ACHN (cell line): ENCODE results near the gene GATD1.

Source experiments
- DNase-seq: peaks from one replicate; pipeline ENCODE4 v3.0.0-alpha.2; 2015
- in situ Hi-C: cut with HindIII; loops from 2 replicates; pipeline ENCODE4 v1.10.0; 2017; ENCODE audit warnings: low sequenced_read_pairs, low pct_ligation_motif_present, low pct_unique_long_range_greater_than_20kb

Gene GATD1

GRCh38 chr11:798093-798713 lies 20.9 kb upstream of the GATD1 start, which contains the start of gene SLC25A22:
TSS of gene SLC25A22 (minus strand) at chr11:798281. CDS start at chr11:795006, 3,275 bp downstream.
- peak; percentile 76 for DNase-seq
- in situ Hi-C loops, result no loop called here

DNA sequence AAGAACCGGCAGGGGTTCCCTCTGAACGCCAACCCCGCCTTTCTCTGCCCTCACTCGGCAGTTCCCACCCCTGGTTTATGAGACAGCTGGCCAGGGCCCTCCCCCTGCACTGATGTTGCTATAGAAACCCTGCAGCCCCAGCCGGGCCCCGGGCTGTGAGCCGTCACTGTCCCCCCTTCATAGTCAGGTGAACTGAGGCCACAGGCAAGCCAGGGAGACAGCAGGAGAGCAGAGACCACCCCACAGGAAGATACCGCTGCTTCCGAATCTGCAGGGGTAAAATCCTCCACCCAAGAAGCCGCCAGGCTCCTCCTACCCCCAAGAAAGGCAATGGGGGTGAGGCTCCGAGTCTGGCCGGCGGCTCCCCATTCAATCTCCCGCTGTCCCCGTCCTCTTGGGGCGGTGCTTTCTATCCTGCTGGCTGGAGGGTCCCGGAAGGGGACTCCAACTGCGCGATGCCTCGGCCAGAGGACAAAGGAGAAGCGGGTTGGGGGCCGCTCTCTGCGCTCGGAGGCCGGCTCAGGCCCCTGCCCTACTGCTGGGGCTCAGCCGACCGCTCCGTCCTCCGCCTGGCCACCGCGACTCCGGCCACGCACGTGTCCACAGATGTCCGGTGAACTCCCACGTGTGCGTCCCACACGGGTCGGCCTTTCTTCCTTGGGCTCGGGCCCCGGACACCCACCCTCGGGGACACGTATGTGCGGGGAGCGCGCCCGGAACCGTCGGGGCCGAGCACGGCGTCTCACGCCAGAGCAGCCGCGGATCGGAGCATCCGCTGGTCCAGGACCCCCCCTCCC lies 20.2 kb upstream of the GATD1 start:
- in situ Hi-C loops, result no loop called here

DNA sequence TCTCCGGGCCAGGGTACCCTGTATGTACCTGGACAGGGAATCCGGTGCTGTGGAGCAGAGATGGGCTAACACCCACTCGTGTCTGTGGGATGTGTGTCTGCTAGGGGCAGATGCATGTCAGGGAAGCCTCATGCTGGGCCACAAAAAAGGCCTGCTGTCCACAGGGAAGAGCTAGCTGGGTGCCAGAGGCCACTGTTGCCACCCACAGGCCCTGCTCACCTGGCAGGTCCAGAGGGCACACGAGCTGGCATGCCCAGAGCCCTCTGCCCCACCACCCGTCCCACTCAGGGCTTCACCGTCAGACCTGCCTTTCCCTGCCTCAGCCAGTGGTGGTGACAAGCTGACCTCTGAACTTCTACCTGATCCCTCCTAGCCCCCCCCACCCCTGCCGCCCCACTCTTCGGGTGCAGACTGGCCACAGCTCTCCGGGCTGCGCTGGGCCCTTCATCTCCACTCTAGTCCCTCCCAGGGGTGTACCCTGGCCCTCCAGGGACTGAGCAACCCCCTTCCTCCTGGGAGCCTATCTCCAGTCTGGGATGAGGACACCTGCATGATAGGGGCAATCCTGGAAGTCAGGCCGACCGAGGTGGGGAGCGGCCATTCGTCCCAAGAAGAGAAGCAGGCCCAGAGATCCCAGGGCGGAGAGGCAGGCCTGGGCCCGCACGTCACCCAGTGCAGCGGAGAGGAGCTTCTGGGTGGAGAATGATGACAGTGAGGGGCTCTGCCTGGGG lies 19.4 kb upstream of the GATD1 start:
- no peak for DNase-seq
- in situ Hi-C loops, result no loop called here

More for the DNA sequence above, 20.2 kb upstream of the GATD1 start:
- peak; percentile 66 for DNase-seq

DNA sequence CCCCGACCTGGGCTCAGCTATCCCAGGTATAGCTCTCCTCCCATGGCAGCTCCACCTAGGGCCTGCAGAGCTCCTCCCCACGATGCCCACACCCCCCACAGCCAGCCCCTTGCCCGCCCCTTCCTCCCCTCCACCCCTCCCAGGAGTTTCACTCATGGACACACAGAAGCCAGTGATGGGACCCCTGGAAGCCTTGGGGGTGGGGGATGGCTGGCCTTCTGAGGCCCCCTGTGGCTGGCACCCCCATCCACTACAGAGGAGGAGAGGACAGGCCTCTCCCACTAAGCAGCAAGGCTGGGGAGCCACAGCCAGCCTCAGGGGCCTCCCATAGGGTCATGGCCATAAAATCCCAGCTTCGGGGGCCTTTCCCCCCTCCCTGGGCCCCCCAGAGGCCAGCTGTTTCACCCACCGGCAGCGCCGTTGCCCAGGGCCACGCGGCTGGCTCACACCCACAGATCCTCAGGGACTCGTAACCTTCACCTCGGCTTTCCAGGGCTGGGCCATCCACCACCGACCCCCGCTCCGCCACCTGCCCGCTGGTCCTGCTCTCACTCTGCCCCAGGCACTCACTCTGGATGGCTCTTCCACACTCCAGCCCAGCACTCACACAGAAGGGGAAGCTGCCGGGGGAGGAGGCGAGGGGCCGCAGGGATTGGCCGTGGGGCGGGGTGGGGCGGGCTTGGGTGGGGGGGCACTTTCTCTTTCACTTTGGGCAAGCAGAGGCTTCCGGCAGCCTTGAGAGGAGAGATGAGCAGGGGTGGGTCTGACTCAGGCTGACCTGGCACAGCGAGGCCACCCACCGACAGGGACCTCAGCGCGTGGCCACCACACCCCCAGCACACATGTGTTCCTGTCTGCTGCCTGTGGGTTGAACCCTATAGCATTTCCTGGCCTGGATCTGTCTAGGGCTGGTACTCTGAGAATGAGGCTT lies 18.6 kb upstream of the GATD1 start:
- DNase-seq, result peak; percentile 81

DNA sequence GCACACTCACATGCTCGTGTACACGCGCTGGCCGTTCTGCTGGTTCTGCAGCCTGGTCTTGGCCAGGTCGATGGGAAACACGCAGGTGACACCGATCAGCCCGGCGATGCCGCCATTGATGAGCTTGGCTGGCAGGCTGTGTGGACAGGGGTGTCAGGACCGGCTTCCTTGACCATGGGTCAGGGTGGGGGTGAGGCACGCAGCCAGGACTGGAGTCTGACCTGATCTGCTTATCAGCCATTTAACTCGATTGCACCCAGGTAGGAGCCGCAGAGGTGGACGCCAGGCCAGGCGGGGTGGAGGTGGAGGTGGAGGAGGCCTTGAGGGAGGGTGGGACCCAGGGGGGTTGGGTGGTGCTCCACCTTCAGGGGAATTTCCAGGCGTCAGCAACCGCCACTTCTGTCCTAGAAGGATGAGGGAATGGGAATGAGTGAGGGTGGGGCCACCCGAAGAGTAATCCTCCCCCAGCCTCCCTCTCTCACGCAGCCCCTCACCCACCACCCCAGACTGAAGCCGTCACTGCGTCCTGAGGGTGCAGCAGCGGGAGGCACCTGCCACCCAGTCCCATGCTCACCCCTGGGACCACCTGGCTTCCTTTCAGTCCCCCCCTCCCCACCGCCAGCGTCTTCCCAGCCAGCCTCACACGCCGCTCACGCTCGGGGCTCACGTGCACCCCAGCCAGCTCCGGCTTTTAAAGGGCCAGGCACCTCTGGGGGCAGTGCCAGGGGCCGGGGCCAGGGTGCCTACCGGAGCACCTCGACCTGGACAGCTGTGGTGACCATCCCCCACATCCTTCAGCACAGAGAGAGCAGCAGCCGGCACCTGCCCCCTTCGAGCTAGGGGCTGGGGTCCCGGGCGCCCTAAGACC lies 17.7 kb upstream of the GATD1 start:
- in situ Hi-C loops, result no loop called here
- DNase-seq, result no peak

More for the DNA sequence above, 18.6 kb upstream of the GATD1 start:
- in situ Hi-C loops, result no loop called here

- DNase-seq, result no peak
- in situ Hi-C loops, result no loop called here
Measured at GRCh38 chr11:794013-794765, 16.9 kb upstream of the GATD1 start.

- in situ Hi-C loops, result no loop called here
- DNase-seq, result no peak
Measured at GRCh38 chr11:793556-793955, 16.3 kb upstream of the GATD1 start.

- in situ Hi-C loops, result no loop called here
Measured at GRCh38 chr11:792873-793272, 15.6 kb upstream of the GATD1 start.

DNA sequence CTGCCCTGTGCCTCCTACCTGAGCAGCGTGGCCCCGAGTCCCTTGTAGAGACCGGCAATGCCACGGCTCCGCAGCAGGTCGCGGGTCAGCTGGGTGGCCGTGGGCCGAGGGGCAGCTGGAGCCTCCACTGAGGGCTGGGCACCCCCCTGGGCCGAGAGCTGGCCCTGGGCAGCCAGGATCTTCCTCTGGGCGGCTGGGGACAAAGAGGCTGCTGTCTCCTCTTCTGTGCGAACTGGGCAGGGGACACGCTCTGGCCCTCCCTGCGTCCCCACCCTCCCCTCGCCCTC lies 15.2 kb upstream of the GATD1 start:
- no peak for DNase-seq
- in situ Hi-C loops, result no loop called here

More at GRCh38 chr11:792873-793272, 15.6 kb upstream of the GATD1 start:
- no peak for DNase-seq

GRCh38 chr11:791658-792534 lies 14.6 kb upstream of the GATD1 start:
- no peak for DNase-seq
- in situ Hi-C loops, result no loop called here

DNA sequence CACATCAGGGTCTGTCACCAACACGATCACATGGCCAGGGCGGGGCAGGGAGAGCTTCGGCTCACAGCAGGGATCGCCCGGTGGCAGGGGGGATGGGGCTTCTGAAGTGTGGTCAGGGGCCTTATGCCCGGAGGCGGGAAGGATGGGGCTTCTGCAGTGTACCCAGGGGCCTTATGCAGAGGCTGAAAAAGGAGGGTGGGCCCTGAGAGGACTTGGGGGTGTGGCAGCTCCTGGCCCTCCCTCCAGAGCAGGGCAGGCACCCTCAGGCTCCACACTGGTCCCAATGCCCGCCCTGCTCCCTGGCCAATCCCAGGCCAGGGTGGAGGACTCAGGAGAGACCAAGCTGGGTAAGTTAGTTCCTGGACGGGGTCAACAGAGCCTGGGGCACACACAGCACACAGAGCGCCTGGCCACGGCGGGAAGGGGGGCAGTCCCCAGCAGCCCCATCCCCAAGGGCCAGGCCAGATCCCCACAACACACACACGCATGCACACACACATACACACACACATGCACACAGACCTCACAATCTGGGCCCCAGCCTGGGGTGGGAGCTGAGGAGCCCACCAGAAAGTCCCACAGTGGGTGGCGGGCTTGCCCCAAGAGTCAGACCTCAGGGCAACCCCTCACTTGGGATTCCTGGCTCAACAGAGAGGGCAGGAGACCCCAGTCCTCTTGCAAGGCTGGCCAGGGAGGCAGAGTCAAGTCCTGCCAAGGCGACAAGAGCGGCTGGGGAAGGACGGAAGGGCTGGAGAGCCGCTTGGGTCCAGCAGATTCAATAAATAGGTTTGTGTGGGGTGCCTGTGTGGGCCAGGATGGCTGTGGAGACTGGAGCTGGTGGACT lies 13.7 kb upstream of the GATD1 start:
- in situ Hi-C loops, result no loop called here
- no peak for DNase-seq

DNA sequence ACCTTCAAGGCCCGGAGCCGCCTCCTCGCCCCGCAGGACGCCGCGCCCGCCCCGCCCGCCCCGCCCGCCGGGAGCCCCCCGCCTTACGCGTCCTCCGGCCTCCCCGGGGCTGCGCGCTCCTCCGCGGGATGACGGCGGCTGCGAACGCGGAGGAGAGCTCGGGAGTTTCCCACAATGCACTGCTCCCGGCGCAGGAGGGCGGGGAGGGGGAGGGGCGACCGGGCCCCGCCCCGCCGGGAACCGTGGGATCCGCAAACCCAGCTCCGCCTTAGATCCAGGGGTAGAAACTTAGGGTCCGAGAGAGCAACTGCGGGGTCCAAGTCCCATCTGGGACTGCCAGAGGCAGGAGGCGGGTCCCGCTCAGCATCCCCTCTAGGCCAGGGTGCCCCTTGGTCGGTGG lies 12.7 kb upstream of the GATD1 start, which contains the start of gene CEND1:
Gene CEND1, minus strand, starts transcription at position 148 of the 400 bp plus-strand sequence. CDS start 1,514 bp downstream, outside the sequence.
- peak; percentile 40 for DNase-seq
- in situ Hi-C loops, result no loop called here

DNA sequence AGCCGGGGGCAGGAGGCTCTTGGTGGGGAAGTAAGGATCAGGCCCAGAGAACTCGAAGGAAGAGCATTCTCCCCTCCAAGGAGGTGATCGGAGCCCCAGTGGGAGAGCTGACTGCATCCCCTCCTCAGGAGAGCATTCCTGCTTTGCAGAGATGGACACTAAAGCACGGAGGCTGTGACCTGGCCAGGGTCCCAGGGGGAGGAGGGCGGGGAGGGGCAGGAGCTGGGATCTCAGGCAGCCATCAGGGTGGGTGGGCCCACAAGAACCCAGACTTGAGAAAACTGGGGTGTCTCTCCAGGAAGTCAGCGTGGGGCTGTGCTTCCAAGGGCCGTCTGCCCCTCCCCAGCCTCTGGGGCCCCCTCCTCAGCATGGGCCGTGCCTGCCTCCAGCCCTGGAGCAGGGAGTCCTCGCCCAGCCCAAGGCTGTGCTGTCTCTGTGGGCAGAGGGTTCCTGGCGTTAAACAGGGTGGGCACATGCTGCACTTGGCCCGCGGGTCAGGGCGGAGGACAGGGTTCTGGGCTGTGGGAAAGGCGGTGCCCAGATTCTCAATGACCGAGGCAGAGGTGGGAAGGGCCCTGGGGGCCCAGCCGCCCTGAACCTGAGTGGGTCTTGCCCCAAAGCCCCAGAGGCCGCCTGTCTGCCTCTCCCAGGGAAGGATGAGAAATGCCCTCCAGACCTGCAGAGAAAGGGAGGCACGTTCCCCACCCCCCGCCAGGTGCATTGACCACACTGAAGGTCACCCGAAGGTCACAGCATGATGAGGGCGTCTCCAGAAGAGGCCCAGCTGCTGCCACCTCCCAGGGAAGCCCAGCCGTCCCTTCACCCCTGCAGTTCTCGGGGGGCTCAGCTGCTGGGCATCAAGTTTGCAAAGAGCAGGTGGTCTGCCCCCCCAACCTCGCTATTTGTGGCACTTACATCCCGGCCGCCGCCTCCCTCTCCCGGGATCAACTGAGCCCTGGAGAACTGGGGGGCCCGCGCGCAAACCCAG lies 12.0 kb upstream of the GATD1 start:
- DNase-seq, result no peak
- in situ Hi-C loops, result no loop called here

GRCh38 chr11:788009-788640 lies 10.8 kb upstream of the GATD1 start:
- in situ Hi-C loops, result no loop called here
- DNase-seq, result no peak
